ENCODE results near the gene AP3B2.

Gene AP3B2

DNA sequence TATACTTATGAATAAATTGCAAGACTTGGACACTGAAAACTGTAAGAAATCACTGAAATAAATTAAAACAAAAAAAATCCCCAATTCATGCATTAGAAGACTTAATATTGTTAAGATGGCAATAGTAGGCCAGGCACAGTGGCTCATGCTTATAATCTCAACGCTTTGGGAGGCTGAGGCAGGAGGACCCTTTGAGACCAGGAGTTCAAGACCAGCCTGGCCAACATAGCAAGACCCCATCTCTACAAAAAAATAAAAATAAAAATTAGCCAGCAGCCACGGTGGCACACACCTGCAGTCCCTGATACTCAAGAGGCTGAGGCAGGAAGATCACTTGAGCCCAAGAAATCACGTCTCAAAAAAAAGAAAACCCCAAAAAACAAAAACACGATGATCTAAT lies 98.3 kb downstream of the AP3B2 start:
- DNase-seq (ENCODE audit: low read depth) = no peak
- no peak overlapping the region for H3K4me3 ChIP-seq (ENCODE audit: low read depth, low read length)
- TF ChIP-seq, protein P1, sequence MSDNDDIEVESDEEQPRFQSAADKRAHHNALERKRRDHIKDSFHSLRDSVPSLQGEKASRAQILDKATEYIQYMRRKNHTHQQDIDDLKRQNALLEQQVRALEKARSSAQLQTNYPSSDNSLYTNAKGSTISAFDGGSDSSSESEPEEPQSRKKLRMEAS (IDR thresholded peaks at IDR 0.05; ENCODE audit: low read depth, low read length) = no peak
- TF ChIP-seq MYC (IDR thresholded peaks at IDR 0.05; ENCODE audit: low read depth, low read length) = no peak
- TF ChIP-seq CTCF (IDR thresholded peaks at IDR 0.05; ENCODE audit: low read depth, low read length) = no peak
- TF ChIP-seq POLR2A (IDR thresholded peaks at IDR 0.05; ENCODE audit: extremely low read depth, insufficient read length) = no peak
